ENCODE results near the gene GGCX.
"Not testable (repeated sequence)": the region's sequence is repeated elsewhere in the genome, so short reads cannot be mapped to it uniquely, and the experiment has no call there.

The GGCX gene

DNA sequence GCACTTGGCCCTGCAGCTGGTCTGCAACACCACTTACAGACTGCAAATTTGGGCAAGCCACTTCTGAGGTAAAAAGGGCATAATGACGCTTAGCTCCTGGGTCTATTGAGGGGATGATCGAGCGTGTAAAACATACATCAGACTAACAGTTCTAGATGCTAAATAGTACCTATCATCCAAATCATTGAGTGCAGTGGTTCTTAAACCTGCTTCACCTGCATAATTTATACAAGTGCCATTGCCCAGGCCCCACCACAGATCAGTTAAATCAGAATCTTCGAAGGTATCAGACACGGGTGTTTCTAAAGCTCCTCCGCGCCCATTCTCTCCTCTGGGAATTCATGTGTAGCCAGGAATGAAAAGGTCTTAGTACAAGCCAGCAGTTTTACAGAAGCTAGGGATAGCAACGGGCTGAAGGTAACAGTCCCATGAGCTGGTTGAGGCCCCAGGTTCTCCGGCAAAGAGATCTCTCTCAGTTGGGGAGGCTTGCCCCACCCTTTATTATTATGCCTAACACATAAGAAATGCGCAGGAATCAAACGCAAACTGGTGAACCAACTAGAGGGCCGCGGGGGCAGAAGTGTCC lies 33.5 kb upstream of the GGCX start:
- no peak for DNase-seq (ENCODE audit: low read depth)

DNA sequence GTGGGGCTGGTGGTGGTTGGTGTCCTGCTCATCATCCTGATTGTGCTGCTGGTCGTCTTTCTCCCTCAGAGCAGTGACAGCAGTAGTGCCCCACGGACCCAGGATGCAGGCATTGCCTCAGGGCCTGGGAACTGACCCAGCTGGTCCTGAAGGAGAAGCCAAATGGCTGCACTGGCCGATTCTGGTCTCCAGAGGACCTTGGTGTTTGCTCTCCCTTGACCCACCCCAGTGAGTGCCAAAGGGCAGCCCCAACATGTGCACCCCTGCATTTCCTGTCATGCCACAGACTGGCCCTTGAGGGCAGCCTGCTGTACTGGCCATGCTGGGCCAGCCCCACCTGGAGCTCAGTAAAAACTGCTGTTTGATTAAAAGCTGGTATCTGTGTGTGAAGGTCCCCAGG lies 31.7 kb upstream of the GGCX start:
- no peak for DNase-seq (ENCODE audit: low read depth)

DNA sequence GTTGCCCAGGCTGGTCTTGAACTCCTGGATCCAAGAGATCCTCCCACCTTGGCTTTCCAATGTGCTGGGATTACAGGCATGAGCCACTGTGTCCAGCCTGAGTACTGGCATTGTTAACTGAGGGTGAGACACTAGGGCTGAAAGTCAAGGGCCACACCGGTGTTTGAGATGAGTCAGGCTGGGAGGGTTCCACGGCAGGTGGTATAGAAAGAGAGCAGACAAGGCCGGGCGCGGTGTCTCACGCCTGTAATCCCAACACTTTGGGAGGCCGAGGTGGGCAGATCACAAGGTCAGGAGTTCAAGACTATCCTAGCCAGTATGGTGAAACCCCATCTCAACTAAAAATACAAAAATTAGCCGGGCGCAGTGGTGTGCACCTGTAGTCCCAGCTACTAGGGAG lies 31.0 kb upstream of the GGCX start:
- DNase-seq (ENCODE audit: low read depth): not testable (repeated sequence)

DNA sequence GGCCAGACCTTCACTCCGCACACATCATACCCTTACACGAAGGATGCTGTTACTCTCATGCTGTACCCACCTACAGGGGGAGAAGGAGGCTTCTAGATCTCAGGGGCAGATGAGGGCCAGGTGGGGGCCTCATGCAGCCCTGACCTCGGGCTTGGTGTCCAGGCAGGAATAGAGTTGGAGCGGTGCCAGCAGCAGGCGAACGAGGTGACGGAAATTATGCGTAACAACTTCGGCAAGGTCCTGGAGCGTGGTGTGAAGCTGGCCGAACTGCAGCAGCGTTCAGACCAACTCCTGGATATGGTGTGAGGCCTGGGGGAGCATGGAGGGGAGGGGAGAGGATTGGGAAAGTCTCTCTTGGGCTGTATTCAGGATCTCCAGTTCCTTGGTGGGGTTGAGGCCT lies 30.3 kb upstream of the GGCX start:
- no peak for DNase-seq (ENCODE audit: low read depth)

DNA sequence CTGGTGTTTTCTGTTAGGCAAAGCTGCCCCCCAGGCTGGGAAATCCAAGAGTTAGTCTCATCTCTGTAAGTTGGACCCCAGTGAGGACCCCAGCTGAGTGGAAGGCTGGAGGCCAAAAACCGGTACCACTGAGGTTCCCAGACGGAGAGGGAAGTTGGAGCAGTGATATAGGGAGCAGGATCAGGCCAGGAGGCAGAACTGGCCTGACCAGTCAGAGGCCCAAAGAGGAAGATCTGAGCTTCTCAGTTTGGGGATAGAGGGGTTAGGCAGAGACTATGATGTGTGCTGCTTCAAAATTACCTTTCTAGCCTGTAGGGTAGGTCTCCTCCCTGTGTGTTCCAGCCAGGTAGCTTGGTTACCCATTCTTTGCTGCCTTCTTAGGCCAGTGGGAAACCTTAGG lies 29.7 kb upstream of the GGCX start:
- no peak for DNase-seq (ENCODE audit: low read depth)

DNA sequence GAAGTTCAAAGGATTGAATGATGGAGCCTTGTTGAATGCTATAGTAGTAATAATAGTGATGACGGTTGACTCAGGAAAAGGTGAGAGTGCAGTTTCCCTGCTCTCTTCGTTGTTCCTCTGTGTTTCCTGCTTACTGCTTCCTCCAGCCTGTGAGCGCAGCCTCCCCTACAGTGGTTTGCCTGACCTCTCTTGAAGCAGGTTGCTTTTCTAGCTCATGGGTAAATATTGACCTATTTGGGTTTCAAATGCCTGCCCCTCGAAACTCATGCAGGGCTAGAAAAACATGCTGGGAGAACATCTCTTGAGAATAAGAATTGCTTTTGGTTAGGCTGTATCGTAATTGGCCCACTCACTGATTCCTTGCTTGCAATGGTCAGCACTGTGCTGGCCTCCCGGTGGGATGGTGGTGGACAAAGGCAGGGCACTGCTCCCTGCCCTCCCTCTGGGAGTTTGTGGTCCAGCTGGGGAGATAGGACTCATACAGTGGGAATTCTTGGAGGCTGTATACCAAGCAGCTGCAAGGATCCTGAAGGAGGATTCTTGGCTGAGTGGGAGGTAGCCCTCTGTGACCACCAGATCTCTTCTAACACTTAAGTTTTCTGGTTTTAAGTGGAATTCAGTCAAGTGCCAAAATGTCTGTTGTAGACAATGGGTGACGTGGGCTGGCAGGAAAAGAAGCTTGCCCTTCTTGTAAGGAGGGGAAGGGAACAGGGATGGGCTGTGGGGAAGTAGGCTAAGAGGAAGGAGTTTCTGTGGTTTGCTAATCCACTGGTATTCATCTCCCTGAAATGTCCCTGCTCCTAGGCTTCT lies 28.9 kb upstream of the GGCX start:
- no peak for DNase-seq (ENCODE audit: low read depth)

DNA sequence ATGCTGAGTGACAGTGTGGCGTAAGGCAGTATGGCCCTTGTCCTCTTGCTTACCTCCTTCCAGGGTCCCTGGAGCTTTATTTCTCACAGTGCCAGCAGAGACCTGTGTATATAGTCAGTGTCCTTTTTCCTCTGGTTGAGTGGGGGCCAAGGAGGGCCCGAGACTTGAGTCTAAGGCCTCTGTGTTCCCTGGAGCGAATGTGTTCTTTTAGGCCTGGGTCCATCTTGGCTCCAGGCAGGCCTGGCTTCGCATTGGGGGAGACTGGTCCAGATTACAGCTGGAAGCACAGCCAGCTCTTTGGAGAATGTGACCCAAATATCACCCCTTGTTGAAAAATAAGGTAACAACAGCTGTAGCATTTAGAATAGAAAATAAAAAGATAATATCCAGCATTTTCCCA lies 27.9 kb upstream of the GGCX start:
- DNase-seq (ENCODE audit: low read depth): no peak

DNA sequence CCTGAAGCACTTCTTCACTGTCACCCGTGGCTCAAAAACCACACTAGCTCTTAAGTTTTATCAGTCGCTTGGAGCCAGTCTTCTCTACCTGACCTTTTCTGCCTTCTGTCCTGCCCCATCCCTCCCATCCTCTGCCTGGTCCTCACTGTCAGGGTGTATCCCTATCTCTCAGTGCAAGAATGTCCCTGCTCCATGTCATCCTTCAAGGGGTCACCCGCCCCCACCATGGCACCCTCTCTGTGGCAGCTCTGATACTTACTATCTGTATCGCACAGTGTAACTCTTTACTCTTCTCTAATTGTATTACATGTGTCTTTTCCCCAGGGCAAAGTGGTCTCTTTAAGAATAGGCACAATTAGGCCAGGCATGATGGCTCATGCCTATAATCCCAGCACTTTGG lies 27.4 kb upstream of the GGCX start:
- no peak for DNase-seq (ENCODE audit: low read depth)

DNA sequence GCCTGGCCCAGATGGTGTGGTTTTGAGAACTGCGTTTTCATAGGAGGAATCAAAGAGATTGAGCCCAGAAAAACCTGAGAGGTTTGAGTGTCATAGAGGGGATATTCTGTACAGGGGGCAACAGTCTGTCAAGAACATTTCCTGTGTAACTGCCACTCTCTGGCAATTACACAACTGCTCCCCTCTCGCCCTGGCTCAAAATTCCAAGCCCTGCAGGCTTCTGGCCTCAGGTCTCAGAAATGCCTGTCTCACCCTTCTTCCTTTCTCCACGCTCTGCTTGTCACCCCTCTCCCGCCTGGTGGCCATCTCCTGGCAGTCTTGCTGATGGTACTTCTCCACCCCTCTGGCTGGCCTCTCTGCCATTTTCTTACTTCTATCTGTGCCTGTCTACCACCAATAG lies 26.9 kb upstream of the GGCX start:
- DNase-seq (ENCODE audit: low read depth): no peak

DNA sequence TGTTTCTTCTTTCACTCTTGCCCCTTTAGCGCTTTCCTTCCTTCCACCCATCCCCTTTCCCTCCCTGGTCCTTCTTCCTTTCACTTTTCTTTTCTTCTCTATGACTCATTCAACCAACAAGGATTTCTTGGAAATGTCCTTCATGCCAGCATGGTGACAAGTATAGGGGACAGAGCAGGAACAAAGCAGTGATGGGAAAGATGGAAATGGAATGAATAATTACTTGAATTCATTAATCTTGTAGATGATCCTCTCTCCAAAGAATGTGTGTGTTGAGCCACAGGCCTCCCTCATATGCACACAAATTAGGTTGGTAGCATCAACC lies 24.4 kb upstream of the GGCX start:
- DNase-seq (ENCODE audit: low read depth): no peak

DNA sequence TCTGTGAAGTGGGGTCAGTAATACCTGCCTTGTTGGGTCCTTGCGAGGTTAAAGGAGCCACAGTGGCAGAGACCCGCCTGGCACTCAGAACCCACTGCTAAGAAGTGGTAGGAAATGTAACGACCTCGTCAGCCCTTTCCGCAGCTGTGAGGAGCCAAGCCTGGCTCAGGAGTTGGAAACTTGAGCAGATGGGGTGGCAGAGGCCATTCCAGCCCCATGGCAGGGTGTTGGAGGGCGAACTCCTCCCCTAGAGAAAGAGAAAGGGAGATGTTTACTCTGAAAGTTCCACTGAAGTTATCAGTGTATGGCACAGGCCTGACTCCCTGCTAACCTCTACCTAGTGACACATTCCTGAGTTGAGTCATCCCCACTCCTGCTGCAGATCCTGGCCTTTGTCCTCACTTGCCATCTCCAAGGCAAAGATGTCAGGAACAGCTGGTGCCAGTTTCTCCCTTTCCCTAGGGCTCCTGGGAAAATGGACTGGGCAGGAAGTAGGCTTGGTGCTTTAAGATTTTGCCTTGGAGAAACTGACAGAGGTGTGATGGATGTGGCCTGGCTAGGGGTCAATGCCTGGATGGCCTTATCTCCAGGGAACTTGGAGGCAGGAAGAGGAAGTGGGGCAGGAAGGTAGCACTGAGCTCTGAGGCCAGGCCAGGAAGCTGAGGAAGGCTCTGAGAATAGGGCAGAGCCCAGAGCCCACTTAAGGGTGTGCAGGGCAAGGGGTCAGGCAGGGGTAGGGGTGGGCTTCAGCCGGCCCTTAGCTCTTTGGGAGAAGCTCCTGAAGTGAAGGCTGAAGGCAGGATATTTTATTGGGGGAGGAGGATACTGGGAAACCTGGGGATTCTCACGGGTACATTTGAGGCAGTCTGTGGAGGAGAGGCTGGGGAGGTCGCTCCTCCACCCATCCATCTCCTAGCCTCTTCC lies 23.8 kb upstream of the GGCX start:
- no peak for DNase-seq (ENCODE audit: low read depth)

DNA sequence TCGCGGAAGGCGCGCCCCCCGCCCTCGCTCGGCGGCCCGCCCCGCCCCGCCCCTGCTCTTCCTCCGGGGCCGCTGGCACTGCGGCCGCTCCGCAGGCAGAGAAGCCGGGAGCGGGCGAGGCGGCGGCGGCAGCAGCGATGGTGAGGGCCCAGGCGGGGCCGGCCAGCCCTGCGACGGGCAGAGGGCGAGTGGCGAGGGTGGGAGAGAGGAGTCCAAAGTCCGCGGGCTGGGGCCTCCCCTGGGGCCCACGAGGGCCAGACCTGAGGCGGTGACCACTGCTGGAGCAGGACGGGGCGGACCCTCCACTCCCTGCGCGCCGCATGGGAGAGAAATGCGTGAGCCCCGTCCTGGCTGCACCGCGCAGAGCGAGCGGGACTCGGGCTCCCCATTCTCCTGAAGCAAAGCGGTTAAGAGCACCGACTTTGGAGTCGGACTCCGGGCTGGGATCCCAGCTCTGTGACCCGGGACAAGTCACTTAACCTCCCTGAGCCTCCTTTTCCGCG lies 23.1 kb upstream of the GGCX start, which contains the start of gene VAMP5:
Gene VAMP5, plus strand, starts transcription at position 78 of the 503 bp plus-strand sequence. Its CDS starts 60 bp downstream, at position 138.
- DNase-seq (ENCODE audit: low read depth): no peak

DNA sequence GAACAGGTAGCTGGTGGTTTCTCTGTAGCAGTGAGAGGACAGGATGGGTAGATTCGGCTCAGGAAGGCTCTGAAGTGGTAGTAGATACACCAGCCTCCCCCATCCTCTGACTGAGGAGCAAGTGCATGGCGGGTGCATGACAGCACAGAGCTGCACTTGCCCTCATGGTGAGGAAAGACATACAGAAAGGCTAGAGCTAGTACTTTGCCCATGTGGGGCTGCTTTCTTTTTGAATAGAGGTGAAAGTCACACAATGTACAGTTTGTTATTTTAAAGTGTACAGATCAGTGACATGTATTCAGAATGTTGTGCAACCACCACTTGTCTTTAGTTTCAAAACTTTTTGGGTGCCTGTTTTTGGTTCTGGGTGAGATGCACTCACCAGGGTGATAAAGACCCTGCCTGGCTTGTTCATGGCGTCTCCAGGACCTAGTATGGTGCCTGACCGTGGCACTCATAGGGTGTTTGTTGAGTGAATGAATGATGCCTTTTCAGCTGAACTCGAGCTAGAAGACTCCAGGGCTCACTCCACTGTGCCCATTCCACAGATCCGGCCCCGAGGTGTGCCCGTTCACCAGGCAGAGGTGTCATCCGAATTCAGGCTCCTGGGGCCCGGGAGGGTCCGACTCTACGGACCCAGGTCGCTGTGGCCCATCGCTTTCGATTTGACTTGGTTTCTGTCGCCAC lies 22.5 kb upstream of the GGCX start:
- DNase-seq (ENCODE audit: low read depth): no peak

DNA sequence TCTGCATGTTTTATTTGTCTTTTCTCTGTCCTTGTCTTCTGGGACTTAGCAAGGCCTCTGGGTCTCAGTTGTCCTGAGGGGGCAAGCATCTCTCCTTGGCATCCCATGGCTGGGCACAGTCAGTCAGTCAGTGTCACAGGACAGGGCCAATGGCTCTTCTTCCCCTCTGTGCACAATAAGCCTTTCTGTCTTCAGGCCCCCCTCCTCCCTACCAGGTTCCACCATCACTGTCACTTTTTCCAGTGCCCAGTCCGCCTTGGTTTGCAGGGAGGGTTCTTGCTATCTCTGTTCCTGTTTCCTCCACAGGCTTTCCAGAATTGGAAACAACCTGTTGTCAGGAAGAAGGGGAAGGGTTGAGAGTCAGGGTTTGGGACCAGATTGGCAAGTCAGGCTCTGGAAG lies 21.2 kb upstream of the GGCX start:
- DNase-seq (ENCODE audit: low read depth): no peak

DNA sequence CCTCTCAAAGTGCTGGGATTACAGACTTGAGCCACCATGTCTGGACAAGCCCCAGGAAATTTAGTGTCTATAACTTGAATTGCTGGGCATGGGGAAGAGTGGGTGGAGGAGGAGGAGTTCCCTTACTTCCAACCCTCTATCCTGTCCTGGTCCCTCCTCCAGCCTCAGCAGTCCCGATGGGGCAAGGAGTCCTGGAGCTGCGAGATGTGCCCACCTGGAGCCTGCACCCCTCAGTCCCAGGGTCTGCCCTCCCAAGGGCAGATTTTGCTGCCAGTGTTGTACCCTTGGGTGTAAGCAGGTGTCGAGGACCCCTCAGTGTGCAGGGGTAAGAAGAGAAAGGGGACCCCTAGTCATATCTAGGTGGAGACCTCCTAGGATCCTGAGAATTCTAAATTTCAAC lies 18.9 kb upstream of the GGCX start:
- DNase-seq (ENCODE audit: low read depth): no peak

DNA sequence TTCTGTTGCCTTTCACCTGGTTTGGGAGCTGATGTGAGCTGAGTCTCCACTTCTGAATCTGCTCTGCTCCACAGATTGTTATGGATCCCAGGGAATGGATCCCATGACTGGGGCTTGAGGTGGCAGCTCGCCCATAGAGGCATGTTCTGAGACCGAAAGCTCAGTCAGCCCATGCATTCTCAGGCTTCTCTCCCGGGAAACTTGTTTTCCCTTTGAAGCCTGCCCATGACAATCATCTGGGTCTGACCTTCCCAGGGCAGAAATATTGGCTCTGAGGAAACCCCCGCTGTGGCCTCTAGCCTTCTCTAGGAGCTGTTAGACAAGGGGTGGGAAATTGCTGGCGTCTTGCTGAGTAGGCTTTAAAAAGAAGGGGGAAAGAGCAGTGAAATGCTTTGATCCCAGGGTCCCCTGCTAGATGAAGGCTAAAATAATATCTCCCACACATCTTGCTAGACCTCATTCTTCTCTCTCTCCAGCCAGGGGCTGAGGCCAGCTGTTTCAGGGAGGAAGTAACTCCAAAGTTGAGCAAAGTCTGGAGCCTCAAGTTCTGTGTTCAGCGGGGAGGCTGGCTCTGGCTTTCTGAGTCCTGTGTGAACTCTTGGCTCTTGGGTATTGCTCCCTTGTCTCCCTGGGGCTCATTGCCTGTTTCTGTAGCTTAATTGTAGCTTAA lies 18.1 kb upstream of the GGCX start:
- DNase-seq (ENCODE audit: low read depth): no peak

DNA sequence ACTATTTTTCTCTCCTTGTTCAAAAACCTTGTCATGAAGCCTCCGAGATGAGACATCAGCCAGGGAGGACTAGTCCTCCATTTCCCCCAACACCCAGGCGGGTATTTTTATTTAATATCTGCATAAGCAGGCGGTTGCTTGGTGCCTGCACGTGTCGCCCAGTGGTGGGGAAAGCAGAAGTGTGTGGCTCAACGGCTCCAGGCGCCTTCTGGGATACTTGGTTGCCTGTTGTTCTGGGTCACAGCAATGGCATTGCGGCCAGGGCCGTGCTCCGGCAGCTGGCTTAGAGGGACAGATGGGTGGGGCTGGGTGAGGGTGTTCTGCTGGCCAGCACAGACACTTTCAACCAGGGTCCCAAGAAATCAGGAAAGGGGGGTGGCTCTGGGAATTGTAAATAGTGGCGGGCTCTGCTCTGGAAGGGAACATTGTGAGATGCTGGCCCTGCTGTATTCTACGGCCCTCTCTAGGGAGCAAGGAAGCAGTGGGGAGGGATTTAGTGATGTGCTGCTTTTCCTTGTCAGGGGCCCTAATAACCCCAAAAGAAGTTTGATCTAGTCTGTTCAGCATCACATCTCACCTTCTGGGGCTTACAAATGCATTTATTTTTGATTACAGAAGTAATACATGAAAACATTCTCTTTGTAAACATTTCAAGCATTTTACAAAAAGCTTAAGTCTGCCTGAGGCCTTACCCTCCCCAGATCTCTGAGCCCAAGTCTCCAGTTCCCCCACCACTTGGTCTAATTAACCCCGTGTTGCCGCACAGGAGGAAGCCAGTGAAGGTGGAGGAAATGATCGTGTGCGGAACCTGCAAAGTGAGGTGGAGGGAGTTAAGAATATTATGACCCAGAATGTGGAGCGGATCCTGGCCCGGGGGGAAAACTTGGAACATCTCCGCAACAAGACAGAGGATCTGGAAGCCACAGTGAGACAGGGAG lies 17.2 kb upstream of the GGCX start:
- no peak for DNase-seq (ENCODE audit: low read depth)

DNA sequence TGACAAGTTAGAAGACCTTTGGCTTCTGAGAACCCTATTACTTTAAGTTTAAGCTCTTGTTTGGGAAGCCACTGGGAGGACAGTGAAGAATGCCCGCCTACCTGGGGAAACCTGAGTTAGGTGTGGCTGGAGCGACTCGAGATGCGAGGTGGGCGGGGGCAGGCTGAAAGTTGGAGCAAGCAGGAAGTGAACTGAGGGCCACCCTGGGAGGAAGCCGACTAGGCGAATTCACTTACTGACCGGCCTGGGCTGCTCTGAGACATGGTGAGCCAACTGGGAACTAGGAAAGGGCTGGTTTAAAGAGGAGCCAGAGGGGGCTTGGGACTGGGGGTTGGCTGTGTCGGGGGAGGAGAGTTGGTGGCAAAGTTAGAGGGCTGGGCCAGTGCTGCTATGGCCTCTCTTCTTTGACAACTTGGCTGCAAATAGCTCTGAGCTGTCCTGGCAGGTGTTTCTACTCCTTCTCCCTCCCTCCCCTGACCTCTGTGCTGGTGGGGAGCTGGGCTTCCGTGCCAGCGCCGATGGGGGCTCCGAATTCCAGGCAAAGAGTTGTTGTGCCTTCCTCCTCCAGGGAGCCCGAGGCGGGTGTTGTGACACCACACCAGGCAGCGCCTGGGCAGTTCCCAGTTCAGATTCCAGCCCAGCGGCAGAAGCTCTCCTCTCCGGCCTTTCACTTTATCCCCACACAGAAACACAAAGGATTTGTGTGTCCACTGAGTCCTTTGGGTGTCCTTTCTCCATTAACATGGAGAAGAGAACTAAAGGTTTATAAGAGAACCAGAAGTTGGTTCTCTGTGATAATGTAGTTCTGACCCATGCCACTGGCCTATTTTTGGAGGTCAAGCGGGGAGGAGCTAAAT lies 16.3 kb upstream of the GGCX start, which contains the start of gene VAMP8:
Gene VAMP8, plus strand, starts transcription at position 201 of the 857 bp plus-strand sequence. Its CDS starts 61 bp downstream, at position 262.
- DNase-seq (ENCODE audit: low read depth): no peak

DNA sequence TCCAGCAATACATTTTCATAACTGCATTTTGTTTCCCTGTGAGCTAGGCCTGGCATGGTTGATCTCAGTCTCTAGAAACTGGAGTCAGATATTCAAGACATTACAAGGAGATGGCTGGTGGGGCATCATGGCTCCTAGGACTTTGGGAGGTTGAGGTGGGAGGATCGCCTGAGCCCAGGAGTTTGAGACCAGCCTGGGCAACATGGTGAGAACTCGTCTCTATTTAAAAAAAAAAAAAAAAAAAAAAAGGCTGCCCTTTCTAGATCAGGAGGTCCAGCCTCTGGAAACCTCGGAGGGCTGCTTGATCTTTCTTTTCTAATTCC lies 15.7 kb upstream of the GGCX start:
- no peak for DNase-seq (ENCODE audit: low read depth)

DNA sequence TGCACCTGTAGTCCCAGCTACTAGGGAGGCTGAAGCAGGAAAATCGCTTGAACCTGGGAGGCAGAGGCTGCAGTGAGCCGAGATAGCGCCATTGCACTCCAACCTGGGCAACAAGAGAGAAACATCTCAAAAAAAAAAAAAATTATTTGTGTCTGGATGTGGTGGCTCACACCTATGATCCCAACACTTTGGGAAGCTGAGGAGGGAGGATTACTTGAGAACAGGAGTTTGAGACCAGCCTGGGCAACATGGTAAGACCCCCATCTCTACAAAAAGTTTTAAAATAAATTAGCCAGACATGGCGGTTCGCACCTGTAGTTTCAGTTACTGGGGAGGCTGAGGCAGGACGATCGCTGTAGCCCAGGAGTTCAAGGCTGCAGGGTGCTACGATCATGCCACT lies 14.4 kb upstream of the GGCX start:
- DNase-seq (ENCODE audit: low read depth): no peak
